Measurements from ENCODE around the gene NFAM1.

GRCh38 chr22:42427167-42427566, 5.0 kb downstream of the NFAM1 start:
- no peak for TF ChIP-seq CTCF (IDR thresholded peaks at IDR 0.05)
- no peak for TF ChIP-seq POLR2A (IDR thresholded peaks at IDR 0.05)
